Activated B cell treated with CpG ODN at 0.5 μM for 24 hours (primary cell): ENCODE results near the gene CLEC2B. TPM values are rescaled to one million over a fixed set of nuclear protein-coding genes. Genes with fewer than 3 reads are reported as not detected.

ENCODE experiments used
- ATAC-seq: fragments of 200-7000 bp; cut with Tn5 transposase; one replicate; pipeline ENCODE4 v1.10.0; 2021; ENCODE audit warnings: low read depth, mild to moderate bottlenecking, moderate library complexity
- CTCF ChIA-PET: fragments of 350-600 bp; sonication (Branson Sonifier 250); formaldehyde crosslinking; loops from one replicate; lab custom pipeline; 2021; ENCODE audit warnings: antibody characterized with exemption; lab: Charles Lee
- POLR2A ChIA-PET: fragments of 350-600 bp; sonication (Branson Sonifier 250); formaldehyde crosslinking; loops from one replicate; lab custom pipeline; 2021; ENCODE audit warnings: antibody characterized with exemption; lab: Charles Lee
- DNase-seq: peaks from one replicate; pipeline ENCODE4 v3.0.0; 2022
- H3K27ac Mint-ChIP-seq: one replicate; pipeline ENCODE4 v1.8.0; 2020; ENCODE audit warnings: mixed read lengths
- H3K27me3 Mint-ChIP-seq: one replicate; pipeline ENCODE4 v1.8.0; 2021; ENCODE audit warnings: mixed read lengths
- H3K36me3 Mint-ChIP-seq: one replicate; pipeline ENCODE4 v1.8.0; 2021; ENCODE audit warnings: low read depth, mixed read lengths
- H3K4me1 Mint-ChIP-seq: one replicate; pipeline ENCODE4 v1.8.0; 2021; ENCODE audit warnings: mixed read lengths
- H3K4me3 Mint-ChIP-seq: one replicate; pipeline ENCODE4 v1.8.0; 2020; ENCODE audit warnings: mild to moderate bottlenecking, mixed read lengths
- H3K9me3 Mint-ChIP-seq: one replicate; pipeline ENCODE4 v1.8.0; 2020; ENCODE audit warnings: mixed read lengths
- CTCF ChIP-seq: fragments of 200-600 bp; IDR thresholded peaks from one replicate; pipeline ENCODE4 v1.8.0; 2022; ENCODE audit warnings: antibody characterized with exemption, mild to moderate bottlenecking
- intact Hi-C: fragments of 100-400 bp; cut with micrococcal nuclease; formaldehyde crosslinking; loops from one replicate; pipeline ENCODE4 v1.15.1; 2024
- total RNA-seq: library from RNA; stranded (reverse); gene quantifications from 2 replicates; pipeline ENCODE4 v1.2.3, GENCODE V29; 2022

The CLEC2B gene
- total RNA-seq, 1 donor from 2014 or later = 19.1 TPM

- POLR2A ChIA-PET = interaction anchor here (0.6 kb wide), 1 partner anchor 13 kb away, joined by 3 read pairs; no protein-coding TSS in a partner anchor
- no peaks in the 10 kb centered on the region for H3K36me3 Mint-ChIP-seq
- no peak overlapping the region for H3K27ac Mint-ChIP-seq
- H3K4me1 Mint-ChIP-seq = peaks cover 20% of the 10 kb centered on the region
- no peak for ATAC-seq
- H3K27me3 Mint-ChIP-seq = peaks cover 17% of the 10 kb centered on the region
- H3K9me3 Mint-ChIP-seq = no peaks in the 10 kb centered on the region
- no peak overlapping the region for H3K4me3 Mint-ChIP-seq
- no peak for TF ChIP-seq CTCF
- CTCF ChIA-PET = interaction anchor here (1.2 to 6.7 kb wide), 2 partner anchors 11 to 59 kb away, joined by 3 to 55 read pairs; no protein-coding TSS in a partner anchor
- intact Hi-C loops = no loop called here
- DNase-seq = no peak
These were observed 59.8 kb downstream of the CLEC2B start for GRCh38 chr12:9809338-9809737.

GRCh38 chr12:9808504-9808903 lies 60.6 kb downstream of the CLEC2B start:
- ChIA-PET CTCF (interaction anchor here (6.7 kb wide), 1 partner anchor 59 kb away, joined by 55 read pairs; no protein-coding TSS in a partner anchor), POLR2A (no interaction called here)
- H3K27ac Mint-ChIP-seq = no peak overlapping the region
- DNase-seq (no peak), ATAC-seq (no peak)
- H3K36me3 Mint-ChIP-seq = no peaks in the 10 kb centered on the region
- H3K4me3 Mint-ChIP-seq = no peak overlapping the region
- TF ChIP-seq CTCF = no peak
- H3K4me1 Mint-ChIP-seq = peaks cover 13% of the 10 kb centered on the region
- H3K9me3 Mint-ChIP-seq = no peaks in the 10 kb centered on the region
- intact Hi-C loops = no loop called here
- H3K27me3 Mint-ChIP-seq = peaks cover 14% of the 10 kb centered on the region

GRCh38 chr12:9806714-9807113 lies 62.4 kb downstream of the CLEC2B start:
- Mint-ChIP-seq H3K27ac (no peak overlapping the region), H3K4me1 (peaks cover 11% of the 10 kb centered on the region), H3K4me3 (no peak overlapping the region), H3K36me3 (no peaks in the 10 kb centered on the region), H3K9me3 (no peaks in the 10 kb centered on the region), H3K27me3 (peaks cover 10% of the 10 kb centered on the region)
- DNase-seq (no peak), ATAC-seq (no peak)
- ChIA-PET CTCF (no interaction called here), POLR2A (no interaction called here)
- no peak for TF ChIP-seq CTCF
- intact Hi-C loops = no loop called here

GRCh38 chr12:9805883-9806282 lies 63.3 kb downstream of the CLEC2B start:
- no peak overlapping the region for H3K4me3 Mint-ChIP-seq
- no peaks in the 10 kb centered on the region for H3K9me3 Mint-ChIP-seq
- TF ChIP-seq CTCF = no peak
- no peaks in the 10 kb centered on the region for H3K36me3 Mint-ChIP-seq
- ChIA-PET POLR2A (no interaction called here), CTCF (interaction anchor here (1.2 kb wide), 1 partner anchor 8 kb away, joined by 5 read pairs; no protein-coding TSS in a partner anchor)
- H3K27ac Mint-ChIP-seq = no peak overlapping the region
- no peak for DNase-seq
- peaks cover 10% of the 10 kb centered on the region for H3K27me3 Mint-ChIP-seq
- H3K4me1 Mint-ChIP-seq = peaks cover 9% of the 10 kb centered on the region
- ATAC-seq = no peak
- intact Hi-C loops = no loop called here

Other genes starting within 250 kb of the CLEC2B start
- gene CLEC2D, start 199.6 kb downstream of the CLEC2B start, total RNA-seq = 437 and 492 TPM in 2 replicates
- gene CLECL1, start 136.3 kb downstream of the CLEC2B start, total RNA-seq = 111 and 115 TPM in 2 replicates
- gene CD69, start 108.5 kb downstream of the CLEC2B start, total RNA-seq = 23.7 and 26.7 TPM in 2 replicates
- gene KLRF1, start 41.9 kb downstream of the CLEC2B start, total RNA-seq = 0.34 and 0.67 TPM in 2 replicates
- not detected in 2 replicates for gene KLRF2, start 12.1 kb upstream of the CLEC2B start, total RNA-seq
- gene CLEC2A, start 63.0 kb upstream of the CLEC2B start, total RNA-seq = not detected in 2 replicates
- gene CLEC12A, start 102.1 kb upstream of the CLEC2B start, total RNA-seq = 0.22 TPM in 1 of 2 replicates, not detected in the other
- gene CLEC1B, start 129.8 kb upstream of the CLEC2B start, total RNA-seq = not detected in 2 replicates
- not detected in 2 replicates for gene CLEC12B, start 141.3 kb upstream of the CLEC2B start, total RNA-seq
- gene CLEC9A, start 161.3 kb upstream of the CLEC2B start, total RNA-seq = not detected in 2 replicates
- not detected in 2 replicates for gene CLEC1A, start 229.6 kb upstream of the CLEC2B start, total RNA-seq